HG02588 (cell line): ENCODE data around the gene CLCNKA.
A peak's percentile ranks its signal among the peaks of the same experiment; 100 is the strongest.
"Not testable (repeated sequence)": the region's sequence is repeated elsewhere in the genome, so short reads cannot be mapped to it uniquely, and the experiment has no call there.

ENCODE experiments used
- ATAC-seq: cut with Tn5 transposase; IDR thresholded peaks from one replicate; pipeline ENCODE4 v1.9.1; 2021; ENCODE audit warnings: mild to moderate bottlenecking, moderate library complexity; ENCODE audit not compliant: unreplicated experiment

Gene CLCNKA

GRCh38 chr1:16061989-16062686 is 40.3 kb downstream of the CLCNKA start:
- not testable (repeated sequence) for ATAC-seq

DNA sequence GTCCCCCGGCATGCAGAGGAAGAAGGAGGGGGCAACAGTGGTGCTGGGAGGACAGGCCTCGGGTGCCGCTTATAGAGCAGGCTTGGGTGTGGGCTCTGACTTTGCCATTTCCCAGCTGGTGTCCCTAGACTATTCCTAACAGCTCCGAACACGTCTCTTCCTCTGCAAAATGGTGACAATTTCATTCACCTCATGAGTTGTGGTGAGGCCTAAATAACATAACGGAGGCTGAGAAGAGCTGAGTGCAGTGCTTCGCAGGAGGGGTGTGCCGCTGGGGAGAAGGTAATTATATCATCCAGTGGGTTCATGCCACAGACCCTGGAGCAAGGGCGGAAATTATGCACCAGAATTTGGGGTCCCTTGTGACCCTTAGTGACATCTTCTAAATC is 40.8 kb downstream of the CLCNKA start:
- ATAC-seq = not testable (repeated sequence)

DNA sequence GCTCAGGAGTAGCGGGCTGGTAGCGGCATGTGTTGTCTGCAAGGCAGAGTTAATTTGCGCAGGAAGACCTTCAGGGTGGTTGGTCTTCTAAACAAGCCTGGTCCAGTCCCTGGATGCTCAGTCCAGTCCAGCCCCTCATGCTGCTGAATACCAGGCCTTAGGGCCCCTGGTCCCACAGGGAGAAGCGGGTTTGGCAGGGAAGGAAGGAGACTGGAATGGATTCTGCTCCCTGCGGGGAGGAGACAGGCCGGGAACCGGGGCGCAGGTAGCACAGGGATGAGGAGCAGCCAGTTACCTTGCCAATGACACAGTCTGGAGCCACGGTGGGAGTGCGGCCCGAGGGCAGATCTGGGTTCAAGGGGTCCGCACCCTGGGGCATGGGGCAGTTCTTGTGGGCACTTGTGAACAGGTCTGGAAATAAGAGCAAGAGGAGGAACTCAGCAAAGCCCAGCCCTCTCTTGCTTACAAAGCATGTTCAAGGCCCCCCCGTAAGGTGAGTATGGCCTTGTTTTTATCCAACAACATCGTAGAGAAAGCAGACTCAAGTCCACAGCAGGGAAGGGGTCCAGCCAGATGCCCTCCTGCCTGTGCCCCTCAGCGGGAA is 41.5 kb downstream of the CLCNKA start:
- no peak for ATAC-seq

DNA sequence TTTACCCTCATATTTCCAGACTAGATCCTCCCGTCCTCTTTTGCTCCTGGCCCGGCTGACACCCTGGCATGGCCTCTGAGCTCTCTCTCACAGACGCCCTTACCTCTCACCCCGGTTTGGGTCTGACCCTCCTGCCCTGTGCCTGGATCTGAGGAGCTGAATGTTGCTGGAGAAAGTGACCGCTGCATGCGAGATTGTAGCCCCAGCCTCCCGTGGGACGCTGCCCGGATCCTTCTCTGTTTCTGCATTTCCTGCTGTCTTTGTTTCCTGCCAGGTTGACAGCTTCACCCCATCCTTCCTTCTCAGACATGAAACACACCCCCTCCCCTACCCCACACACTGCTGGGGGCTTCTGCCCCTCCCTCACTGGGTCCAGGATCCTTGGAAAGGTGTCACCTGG is 42.1 kb downstream of the CLCNKA start:
- no peak for ATAC-seq

- ATAC-seq = no peak
Measured at GRCh38 chr1:16064536-16065268, 42.9 kb downstream of the CLCNKA start.

DNA sequence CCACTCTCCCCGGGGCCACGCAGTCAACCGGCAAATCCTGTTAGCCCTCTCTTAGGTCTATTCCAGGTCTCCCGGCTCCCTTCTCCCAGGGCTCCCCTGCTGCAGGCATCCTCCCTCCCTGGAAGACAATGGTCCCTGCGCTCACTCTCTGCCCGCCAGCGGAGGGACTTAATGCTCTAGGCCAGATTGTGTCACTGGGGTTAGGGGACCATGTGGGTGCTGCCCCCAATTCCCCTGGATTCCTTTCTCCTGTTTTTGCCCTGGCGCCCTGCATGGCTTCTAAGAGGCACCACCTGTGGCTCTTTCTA is 43.4 kb downstream of the CLCNKA start:
- ATAC-seq = no peak

- ATAC-seq = no peak
Measured at GRCh38 chr1:16066245-16066644, 44.4 kb downstream of the CLCNKA start.

DNA sequence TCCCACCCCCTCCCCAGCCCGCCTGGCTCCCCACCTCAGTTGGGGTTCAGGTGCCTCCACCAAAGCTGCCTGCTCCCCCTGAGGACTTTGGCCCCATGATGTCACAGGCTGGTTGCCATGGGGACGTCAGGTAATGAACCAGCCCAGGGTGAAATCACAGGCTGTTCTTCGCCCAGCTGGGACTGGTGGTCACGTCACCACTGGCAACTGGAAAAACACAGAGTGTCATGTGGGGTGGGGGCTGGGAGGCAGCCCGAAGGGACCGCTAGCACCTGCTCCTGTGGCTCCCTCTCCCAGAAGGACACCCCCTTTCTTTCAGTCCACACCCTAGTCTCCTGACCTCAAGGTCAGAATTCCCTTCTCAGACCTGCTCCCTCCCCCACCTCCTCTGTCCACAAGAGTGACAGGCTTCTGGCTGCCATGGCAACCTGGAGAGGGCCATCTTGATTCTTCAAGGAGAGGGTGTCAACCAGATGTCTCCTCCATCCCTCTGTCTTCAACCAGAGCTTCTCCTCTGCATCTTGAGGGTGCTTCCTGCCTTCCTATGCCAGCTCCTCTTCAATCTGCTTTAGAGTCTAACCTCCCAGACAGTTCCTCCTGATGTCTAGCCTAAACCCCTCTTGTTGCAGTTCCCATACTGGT is 45.4 kb downstream of the CLCNKA start:
- ATAC-seq = no peak

- ATAC-seq = no peak
Measured at GRCh38 chr1:16067933-16068332, 46.1 kb downstream of the CLCNKA start.

GRCh38 chr1:16068356-16069270 is 46.8 kb downstream of the CLCNKA start:
- no peak for ATAC-seq

GRCh38 chr1:16070640-16071355 is 49.0 kb downstream of the CLCNKA start:
- no peak for ATAC-seq

DNA sequence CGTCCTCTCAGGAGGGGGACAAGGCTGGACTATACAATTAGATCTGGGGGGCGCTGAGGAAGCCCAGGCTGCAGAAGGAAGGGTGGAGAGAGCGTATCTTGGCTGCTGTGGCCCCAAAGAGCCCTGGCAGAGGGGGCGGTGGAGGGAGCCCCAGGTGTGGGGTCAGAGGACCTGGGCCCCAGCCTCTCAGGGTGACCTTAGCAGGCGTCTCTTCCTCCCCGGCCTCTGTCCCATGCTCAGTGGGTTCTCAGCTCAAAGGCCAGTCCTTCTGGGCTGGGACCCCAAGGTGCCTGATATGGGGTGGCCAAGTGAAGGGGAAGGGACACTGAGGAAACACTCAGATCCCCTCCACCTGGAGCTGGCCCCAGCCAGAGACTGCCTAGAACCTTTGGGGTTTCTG is 49.8 kb downstream of the CLCNKA start:
- ATAC-seq = no peak

GRCh38 chr1:16072095-16072494 is 50.3 kb downstream of the CLCNKA start:
- no peak for ATAC-seq

GRCh38 chr1:16072616-16073484 is 51.0 kb downstream of the CLCNKA start:
- ATAC-seq = no peak

GRCh38 chr1:16073490-16074119 is 51.8 kb downstream of the CLCNKA start, which contains the start of gene FAM131C:
TSS of gene FAM131C (minus strand) at chr1:16073651. CDS start at chr1:16073442, 209 bp downstream.
- ATAC-seq = peak; percentile 45

GRCh38 chr1:16074217-16074616 is 52.4 kb downstream of the CLCNKA start:
- ATAC-seq = no peak

GRCh38 chr1:16075337-16076030 is 53.6 kb downstream of the CLCNKA start:
- no peak for ATAC-seq
